HG02678 (cell line): ENCODE measurements around the gene CLEC17A.
"Not testable (repeated sequence)": the region's sequence is repeated elsewhere in the genome, so short reads cannot be mapped to it uniquely, and the experiment has no call there.

ENCODE experiments used
- ATAC-seq: cut with Tn5 transposase; IDR thresholded peaks from one replicate; pipeline ENCODE4 v1.9.1; 2021; ENCODE audit warnings: mild to moderate bottlenecking, moderate library complexity; ENCODE audit not compliant: unreplicated experiment

CLEC17A gene

DNA sequence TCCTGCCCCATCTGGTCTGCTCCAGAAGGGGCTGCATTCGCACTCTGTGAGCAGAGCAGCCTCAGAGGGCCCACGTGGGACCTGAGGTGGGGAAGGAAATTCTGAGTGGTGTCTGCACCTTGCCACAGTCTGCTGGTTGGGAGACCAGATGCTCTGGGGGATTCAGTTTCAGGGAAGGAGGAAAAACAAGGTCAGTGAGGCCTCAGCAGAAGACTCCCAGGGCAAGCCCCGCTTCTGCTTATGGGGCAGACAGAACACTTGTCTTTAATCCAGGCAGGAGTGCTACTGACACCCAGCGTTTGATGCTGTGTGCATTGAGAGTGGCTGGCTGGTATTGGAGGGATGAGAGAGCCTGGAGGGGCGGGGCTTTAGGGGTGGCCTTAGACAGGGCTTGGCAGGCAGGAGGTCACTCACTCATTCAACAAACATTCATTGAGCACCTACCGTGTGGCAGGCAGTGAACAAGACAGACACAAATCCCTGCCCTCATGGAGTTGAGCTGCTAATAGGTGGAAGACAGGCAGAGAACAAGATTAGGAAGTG lies 4.9 kb upstream of the CLEC17A start:
- ATAC-seq, result peak; percentile 33

DNA sequence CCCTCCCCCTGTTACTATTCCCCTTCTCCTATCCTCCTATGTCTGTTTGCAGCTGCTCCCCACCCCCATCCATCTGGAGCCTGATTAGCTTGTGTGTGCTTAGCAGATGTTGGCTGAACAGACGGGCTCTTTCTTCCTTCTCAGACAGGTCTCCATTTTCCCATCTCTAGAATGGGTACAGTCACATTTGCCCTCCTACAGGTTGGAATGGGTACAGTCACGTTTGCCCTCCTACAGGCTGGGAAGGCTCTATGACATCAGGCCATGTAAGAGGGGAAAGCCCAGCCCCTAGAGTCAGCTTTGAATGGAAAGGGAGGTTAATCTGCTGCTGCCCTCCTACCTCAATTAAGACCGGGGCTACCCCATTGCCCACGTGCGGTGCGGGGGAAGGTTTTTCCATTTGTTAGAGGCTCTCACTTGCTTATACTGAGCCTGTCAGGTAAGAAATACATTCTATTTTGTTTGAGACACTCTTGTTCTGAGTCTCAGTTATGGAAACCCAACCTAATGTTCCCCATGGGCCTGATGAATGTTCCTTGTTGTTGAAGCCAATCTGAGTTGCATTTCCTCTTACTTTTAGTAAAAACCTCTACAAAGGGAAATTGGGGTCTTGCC lies 2.2 kb upstream of the CLEC17A start:
- no peak for ATAC-seq

- ATAC-seq, result not testable (repeated sequence)
These were observed 1.5 kb downstream of the CLEC17A start for GRCh38 chr19:14584372-14584771.

- peak; percentile 60 for ATAC-seq
These were observed 2.3 kb downstream of the CLEC17A start for GRCh38 chr19:14585187-14585586.

- ATAC-seq, result not testable (repeated sequence)
These were observed 6.5 kb downstream of the CLEC17A start for GRCh38 chr19:14589433-14589832.

DNA sequence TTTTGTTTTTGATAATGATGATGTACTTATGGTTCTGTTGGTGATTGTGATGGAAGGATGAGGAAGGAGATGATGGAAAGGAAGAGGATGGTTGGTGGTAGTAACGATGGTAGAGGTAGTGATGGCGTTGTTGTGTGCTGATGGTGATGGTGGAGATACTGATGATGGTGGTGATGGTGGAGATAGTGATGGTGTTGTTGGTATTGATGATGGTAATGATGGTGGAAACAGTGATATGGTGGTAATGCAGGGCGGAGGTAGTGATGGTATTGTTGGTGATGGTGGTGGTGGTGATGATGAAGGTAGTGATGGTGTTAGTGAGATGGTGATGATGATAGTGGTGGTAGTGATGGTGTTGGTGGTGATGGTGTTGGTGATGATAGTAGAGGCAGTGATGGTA lies 12.7 kb downstream of the CLEC17A start:
- no peak for ATAC-seq

GRCh38 chr19:14599548-14600147 lies 16.8 kb downstream of the CLEC17A start:
- ATAC-seq, result no peak

DNA sequence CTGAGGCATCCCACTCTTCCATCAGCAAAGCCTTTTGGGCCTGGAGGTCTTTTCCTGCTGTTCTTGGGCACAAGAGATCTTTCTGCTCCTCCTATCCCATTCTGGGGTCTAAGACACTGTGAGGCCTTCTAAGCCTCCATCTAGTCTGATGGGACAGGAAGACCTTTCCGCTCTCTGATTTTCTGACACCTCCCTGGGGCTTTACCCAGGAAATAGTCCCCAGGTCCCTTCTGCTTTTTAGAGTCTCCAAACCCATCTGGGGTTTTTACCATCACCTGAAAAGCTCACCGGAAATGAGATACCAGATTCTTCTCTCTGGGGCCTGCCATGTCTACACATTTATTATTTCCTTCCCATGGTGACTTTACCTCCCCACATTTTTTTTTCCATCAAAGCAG lies 21.1 kb downstream of the CLEC17A start:
- ATAC-seq, result peak; percentile 82

DNA sequence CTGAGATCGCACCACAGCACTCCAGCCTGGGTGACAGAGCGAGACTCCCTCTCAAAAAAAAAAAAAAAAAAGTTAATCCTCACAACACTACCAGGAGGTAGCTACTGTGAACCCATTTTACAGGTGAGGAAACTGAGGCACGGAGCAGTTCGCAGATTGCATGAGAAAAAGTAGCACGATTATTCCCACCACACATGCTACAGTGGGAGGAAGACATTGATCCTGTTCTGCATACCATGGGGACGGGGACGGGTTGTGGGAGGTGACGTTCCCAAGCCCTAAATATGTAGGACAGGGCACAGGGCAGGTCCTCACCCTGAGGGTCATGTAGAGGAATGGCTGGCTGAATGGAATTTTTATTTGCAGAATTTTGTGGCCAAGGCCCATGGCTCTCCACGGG lies 23.7 kb downstream of the CLEC17A start:
- no peak for ATAC-seq

- ATAC-seq, result no peak
These were observed 28.2 kb downstream of the CLEC17A start for GRCh38 chr19:14611051-14611450.

DNA sequence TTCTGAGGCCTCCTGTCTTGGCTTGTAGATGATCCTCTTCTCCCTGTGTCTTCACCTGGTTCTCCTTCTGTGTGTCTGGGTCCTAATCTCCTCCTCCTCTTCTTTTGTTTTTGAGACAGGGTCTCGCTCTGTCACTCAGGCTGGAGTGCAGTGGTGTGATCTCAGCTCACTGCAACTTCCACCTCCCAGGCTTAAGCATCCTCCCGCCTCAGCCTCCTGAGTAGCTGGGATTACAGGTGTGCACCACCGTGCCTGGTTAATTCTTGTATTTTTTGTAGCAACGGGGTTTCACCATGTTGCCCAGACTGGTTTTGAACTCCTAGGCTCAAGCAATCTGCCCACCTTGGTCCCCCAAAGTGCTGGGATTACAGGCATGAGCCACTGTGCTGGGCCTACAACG lies 29.4 kb downstream of the CLEC17A start:
- ATAC-seq, result not testable (repeated sequence)

DNA sequence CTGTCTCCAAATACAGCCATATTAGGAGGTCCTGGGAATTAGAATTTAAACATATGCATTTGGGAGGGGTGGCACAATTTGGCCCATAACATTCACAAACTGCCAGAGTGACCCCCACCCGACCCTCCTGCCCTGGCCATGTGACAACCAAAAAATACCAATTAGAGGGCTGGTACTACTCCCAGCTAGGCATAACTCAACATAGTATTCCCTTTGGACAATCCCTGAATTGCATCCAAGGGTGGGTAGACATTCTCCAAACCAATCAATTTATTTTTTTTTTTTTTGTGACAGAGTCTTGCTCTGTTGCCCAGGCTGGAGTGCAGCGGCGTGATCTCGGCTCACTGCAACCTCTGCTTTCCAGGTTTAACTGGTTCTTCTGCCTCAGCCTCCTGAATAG lies 29.8 kb downstream of the CLEC17A start:
- ATAC-seq, result no peak

- ATAC-seq, result not testable (repeated sequence)
These were observed 30.7 kb downstream of the CLEC17A start for GRCh38 chr19:14613399-14614098.

- ATAC-seq, result no peak
These were observed 31.2 kb downstream of the CLEC17A start for GRCh38 chr19:14614099-14614412.

GRCh38 chr19:14615623-14616022 lies 32.7 kb downstream of the CLEC17A start:
- no peak for ATAC-seq

DNA sequence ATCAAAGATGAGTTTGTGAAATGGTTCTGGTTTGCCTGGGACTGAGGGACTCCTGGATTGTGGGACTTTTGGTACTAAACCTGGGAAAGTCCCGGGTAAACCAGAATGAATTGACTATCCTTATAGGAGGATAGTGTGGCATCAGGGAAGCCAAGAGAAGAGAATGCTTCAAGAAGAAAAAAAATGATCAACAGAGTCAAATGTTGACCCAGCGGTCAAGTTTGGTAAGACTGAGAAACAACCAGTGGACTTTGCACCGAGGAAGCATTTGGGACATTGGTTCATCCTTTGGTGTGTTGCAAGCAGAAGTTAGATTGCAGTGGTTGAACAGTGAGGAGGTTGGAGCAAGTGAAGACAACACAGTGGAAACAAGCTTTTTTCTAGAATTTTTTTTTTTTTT lies 33.5 kb downstream of the CLEC17A start:
- ATAC-seq, result no peak

DNA sequence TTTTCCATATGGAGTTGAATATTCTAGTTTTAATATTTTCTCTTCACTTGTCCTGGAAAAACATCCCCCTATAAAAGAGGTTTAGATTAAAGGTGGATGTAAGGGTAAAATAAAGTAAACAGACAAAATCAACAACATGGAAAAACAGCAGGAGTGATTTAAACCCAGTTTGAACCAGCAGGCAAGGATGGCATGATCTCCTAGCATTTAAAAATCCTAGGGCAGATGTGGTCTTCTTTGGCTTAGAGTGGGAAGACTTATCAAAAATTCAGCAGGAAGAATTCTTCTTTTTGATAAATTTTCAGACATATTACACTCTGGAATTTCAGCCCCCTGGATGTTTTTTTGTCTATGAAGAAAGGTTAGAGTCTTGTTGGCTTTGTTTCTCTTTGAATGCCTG lies 36.5 kb downstream of the CLEC17A start:
- ATAC-seq, result no peak

DNA sequence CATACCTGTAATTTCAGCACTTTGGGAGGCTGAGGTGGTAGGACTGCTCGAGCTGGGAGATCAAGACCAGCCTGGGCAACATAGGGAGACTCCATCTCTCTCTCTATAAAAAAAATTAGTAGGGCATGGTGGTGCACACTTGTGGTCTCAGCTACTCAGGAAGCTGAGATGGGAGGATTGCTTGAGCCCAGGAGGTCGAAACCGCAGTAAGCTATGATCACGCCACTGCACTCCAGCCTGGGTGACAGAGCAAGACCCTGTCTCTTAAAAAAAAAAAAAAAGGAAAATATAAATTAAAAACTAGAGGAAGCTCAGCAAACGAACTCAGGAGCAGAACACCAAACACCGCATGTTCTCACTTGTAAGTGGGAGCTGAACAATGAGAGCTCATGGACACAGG lies 41.6 kb downstream of the CLEC17A start:
- not testable (repeated sequence) for ATAC-seq

GRCh38 chr19:14629557-14629956 lies 46.7 kb downstream of the CLEC17A start:
- ATAC-seq, result no peak

DNA sequence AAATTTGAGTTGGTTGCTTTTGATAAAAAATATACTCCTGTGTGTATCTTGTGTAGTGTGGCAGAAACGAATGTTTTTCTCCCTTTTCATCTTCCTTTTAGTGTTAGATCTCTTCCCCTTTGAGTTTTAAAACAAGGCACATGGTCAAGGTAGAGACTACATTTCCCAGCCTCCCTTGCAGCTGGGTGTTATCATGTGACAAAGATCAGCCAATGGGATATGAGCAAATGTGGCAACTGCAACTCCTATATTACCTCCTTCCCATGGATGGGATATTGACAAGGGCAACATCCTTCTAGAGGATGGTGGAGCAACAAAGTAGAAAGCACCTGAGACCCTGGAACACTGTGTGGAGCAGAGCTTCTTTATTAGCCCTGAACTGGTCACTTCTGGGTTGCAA lies 49.4 kb downstream of the CLEC17A start:
- no peak for ATAC-seq

- ATAC-seq, result no peak
These were observed 56.8 kb downstream of the CLEC17A start for GRCh38 chr19:14639536-14640277.

DNA sequence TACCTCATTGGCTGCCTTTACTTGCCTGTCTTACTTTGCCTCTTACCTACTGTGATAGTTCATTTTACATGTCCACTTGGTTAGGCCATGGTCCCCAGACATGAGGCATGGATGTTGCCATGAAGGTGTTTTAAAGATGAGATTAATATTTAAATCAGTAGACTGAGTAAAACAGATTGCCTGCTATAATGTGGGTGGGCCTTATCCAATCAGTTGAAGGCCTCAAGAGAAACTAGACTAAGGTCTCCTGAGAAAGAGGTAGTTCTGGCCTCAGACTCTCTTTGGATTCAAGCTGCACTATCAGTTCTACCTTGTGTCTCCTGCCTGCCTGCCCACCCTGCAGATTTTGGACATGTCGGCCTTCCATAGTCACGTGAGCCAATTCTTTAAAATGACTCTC lies 65.6 kb downstream of the CLEC17A start:
- ATAC-seq, result no peak
